Fibroblast of lung (primary cell): Measurements from ENCODE around the gene CRYBG2.

Experiments used
- CTCF ChIP-seq, 2 donors: IDR thresholded peaks in 1 of 2; conservative IDR thresholded peaks in 1 of 2; 1 replicate in 1 of 2; 2 replicates in 1 of 2; pipeline ENCODE4 v1.5.1; 2011 to 2012; ENCODE audit warnings: low read length in 2 of 2, control low read depth in 1 of 2, inconsistent platforms in 1 of 2, low read depth in 1 of 2, mild to moderate bottlenecking in 1 of 2
- EZH2 ChIP-seq: IDR thresholded peaks from 2 replicates; pipeline ENCODE4 v1.5.1; 2012; ENCODE audit warnings: low read length, control low read depth, mild to moderate bottlenecking; ENCODE audit errors: missing control alignments

DNA sequence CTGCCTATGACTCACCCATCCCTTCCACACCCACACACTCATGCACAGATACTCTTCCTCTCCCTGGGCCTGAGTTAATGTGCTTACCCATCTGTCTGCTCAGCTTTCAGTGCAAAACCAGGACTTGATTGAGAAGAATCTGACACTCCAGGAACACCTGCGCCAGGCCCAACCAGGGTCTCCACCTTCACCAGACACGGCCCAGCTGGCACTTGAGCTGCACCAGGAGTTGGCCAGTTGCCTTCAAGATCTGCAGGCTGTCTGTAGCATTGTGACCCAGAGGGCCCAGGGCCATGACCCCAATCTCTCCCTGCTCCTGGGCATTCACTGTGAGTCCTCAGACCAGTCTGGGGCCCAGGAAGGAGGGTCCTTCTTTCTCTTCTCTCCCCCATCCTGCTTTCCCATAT is 77.5 kb downstream of the CRYBG2 start:
- no peak for TF ChIP-seq CTCF (conservative IDR thresholded peaks at IDR 0.05 in 1 of 2, IDR thresholded peaks at IDR 0.05 in 1 of 2; ENCODE audit: low read depth in 1 of 2, low read length in 2 of 2)
- no peak for TF ChIP-seq EZH2
